ENCODE results near the gene MRPL51. TPM values are rescaled to one million over a fixed set of nuclear protein-coding genes. Genes with fewer than 3 reads are reported as not detected.
A peak's percentile ranks its signal among the peaks of the same experiment; 100 is the strongest.
"Not testable (repeated sequence)": the region's sequence is repeated elsewhere in the genome, so short reads cannot be mapped to it uniquely, and the experiment has no call there.

MRPL51 gene
- total RNA-seq, 3 donors from 2014 or later, result 58.5 to 72.1 (median 62.4) TPM

- no peaks in the 10 kb centered on the region for H3K4me1 ChIP-seq
- no peak for DNase-seq (ENCODE audit: low spot score in 2 of 2)
- no peak overlapping the region for H3K27ac ChIP-seq
- intact Hi-C loops (cut with DNase I; ENCODE audit: low total_unique reads), result no loop called here
- no peak overlapping the region for H3K4me3 ChIP-seq
- no peaks in the 10 kb centered on the region for H3K9me3 ChIP-seq
- TF ChIP-seq CTCF (IDR thresholded peaks at IDR 0.05), result no peak
- no peak for TF ChIP-seq POLR2A (IDR thresholded peaks at IDR 0.05)
- no peak for TF ChIP-seq POLR2AphosphoS5 (IDR thresholded peaks at IDR 0.05)
- H3K27me3 ChIP-seq, result no peaks in the 10 kb centered on the region
- H3K36me3 ChIP-seq, result no peaks in the 10 kb centered on the region
Measured at GRCh38 chr12:6478416-6478815, 14.6 kb downstream of the MRPL51 start.

- H3K4me3 ChIP-seq; H3K36me3 ChIP-seq; intact Hi-C loops (cut with DNase I; ENCODE audit: low total_unique reads); H3K4me1 ChIP-seq; DNase-seq (ENCODE audit: low spot score in 2 of 2); H3K9me3 ChIP-seq; H3K27me3 ChIP-seq: not testable (repeated sequence)
- peak overlapping the region in 1 of 2 donors; percentile 31 for H3K27ac ChIP-seq
Measured at GRCh38 chr12:6477601-6478377, 15.3 kb downstream of the MRPL51 start.

- no peaks in the 10 kb centered on the region for H3K27me3 ChIP-seq
Measured at GRCh38 chr12:6476489-6476888, 16.6 kb downstream of the MRPL51 start.

GRCh38 chr12:6475233-6475975 lies 17.7 kb downstream of the MRPL51 start:
- H3K27me3 ChIP-seq; H3K36me3 ChIP-seq; H3K4me3 ChIP-seq; H3K4me1 ChIP-seq; DNase-seq (ENCODE audit: low spot score in 2 of 2); H3K9me3 ChIP-seq; intact Hi-C loops (cut with DNase I; ENCODE audit: low total_unique reads): not testable (repeated sequence)
- peak overlapping the region in 1 of 2 donors; percentile 57 for H3K27ac ChIP-seq

More at GRCh38 chr12:6476489-6476888, 16.6 kb downstream of the MRPL51 start:
- peak in 1 of 2 donors; percentile 65 for DNase-seq (ENCODE audit: low spot score in 2 of 2)
- intact Hi-C loops (cut with DNase I; ENCODE audit: low total_unique reads), result no loop called here
- H3K4me1 ChIP-seq, result no peaks in the 10 kb centered on the region
- no peak overlapping the region for H3K4me3 ChIP-seq
- H3K27ac ChIP-seq, result peak overlapping the region; percentile 16 to 81
- TF ChIP-seq POLR2A (IDR thresholded peaks at IDR 0.05), result no peak
- TF ChIP-seq POLR2AphosphoS5 (IDR thresholded peaks at IDR 0.05), result no peak
- no peaks in the 10 kb centered on the region for H3K9me3 ChIP-seq
- no peaks in the 10 kb centered on the region for H3K36me3 ChIP-seq

- no peak for TF ChIP-seq POLR2A (IDR thresholded peaks at IDR 0.05)
- no peak for TF ChIP-seq CTCF (IDR thresholded peaks at IDR 0.05)
- TF ChIP-seq POLR2AphosphoS5 (IDR thresholded peaks at IDR 0.05), result no peak
- intact Hi-C loops (cut with DNase I; ENCODE audit: low total_unique reads), result no loop called here
- H3K4me1 ChIP-seq, result no peaks in the 10 kb centered on the region
- H3K9me3 ChIP-seq, result no peaks in the 10 kb centered on the region
- H3K36me3 ChIP-seq, result no peaks in the 10 kb centered on the region
- no peak overlapping the region for H3K4me3 ChIP-seq
- H3K27me3 ChIP-seq, result no peaks in the 10 kb centered on the region
- DNase-seq (ENCODE audit: low spot score in 2 of 2), result no peak
- no peak overlapping the region for H3K27ac ChIP-seq
Measured at GRCh38 chr12:6472491-6472890, 20.6 kb downstream of the MRPL51 start.

GRCh38 chr12:6471989-6472360 lies 21.1 kb downstream of the MRPL51 start:
- H3K36me3 ChIP-seq, result no peaks in the 10 kb centered on the region
- no peaks in the 10 kb centered on the region for H3K9me3 ChIP-seq
- H3K4me1 ChIP-seq, result no peaks in the 10 kb centered on the region
- no peak overlapping the region for H3K4me3 ChIP-seq
- no peaks in the 10 kb centered on the region for H3K27me3 ChIP-seq
- TF ChIP-seq CTCF (IDR thresholded peaks at IDR 0.05), result no peak
- no peak for TF ChIP-seq POLR2A (IDR thresholded peaks at IDR 0.05)
- TF ChIP-seq POLR2AphosphoS5 (IDR thresholded peaks at IDR 0.05), result no peak
- intact Hi-C loops (cut with DNase I; ENCODE audit: low total_unique reads), result no loop called here
- H3K27ac ChIP-seq, result no peak overlapping the region
- no peak for DNase-seq (ENCODE audit: low spot score in 2 of 2)
